ENCODE results near the gene R3HDM2.

R3HDM2 gene

DNA sequence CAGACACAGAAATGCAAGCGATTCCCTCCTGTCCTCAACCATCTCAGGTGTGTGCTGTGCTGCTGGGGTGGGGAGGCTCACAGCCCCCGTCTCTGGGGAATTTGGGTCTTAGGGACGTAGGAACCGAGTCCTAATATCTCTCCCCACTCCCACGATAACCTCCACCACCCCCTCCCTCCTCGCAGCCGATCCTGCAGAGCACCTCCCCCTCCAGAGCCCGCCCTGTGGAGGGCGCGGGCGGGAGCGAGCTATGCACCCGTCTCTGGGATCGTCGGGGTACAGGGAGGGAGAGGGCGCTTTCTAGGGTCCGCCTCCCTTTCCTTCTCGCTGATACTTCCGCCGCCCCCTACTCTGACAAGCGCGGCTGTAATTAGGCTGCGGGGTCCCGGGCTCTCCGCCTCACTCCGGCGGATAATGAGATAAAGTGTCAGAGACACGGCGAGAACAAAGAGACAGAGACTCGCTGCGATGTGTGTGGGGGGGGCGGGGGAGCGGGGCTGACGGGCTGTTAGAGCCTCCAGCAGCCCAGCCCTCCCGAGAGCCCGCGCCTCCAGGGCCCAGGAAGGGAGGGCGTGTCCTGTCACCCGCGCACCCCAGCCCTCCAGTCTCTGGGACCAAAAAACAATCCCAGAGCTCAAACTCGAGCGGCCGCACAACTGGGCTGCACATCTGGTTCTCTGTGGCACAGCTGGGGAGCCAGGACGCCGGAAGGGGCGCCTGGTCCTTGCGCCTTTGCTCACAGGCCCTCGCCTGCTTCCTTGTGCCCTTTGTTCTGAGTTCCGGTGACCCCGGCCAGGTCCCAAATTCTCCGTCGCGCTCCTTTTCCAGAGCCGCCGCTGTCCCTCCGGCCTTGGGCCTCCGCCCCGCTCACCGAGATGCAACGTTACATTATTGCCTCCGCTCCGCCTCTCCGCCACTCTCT, 192.7 kb downstream of the R3HDM2 start:
- peak; percentile 42 for DNase-seq

DNA sequence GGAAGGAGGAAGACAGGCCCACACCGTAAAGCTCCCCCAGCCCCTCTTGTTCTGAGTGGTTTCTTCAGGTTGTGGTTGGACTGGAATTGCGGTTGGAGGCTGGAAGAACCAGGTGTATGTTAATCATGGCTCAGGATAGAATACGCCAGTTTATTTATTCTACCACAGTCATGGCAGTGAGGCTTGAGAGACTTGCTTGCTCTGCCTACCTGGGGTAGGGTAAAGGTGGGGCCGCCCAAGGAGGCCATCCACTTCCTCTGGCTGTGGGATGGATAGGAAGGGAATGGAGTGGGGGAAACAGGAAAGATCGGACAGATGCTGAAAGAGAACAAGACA, 193.3 kb downstream of the R3HDM2 start:
- DNase-seq: no peak

DNA sequence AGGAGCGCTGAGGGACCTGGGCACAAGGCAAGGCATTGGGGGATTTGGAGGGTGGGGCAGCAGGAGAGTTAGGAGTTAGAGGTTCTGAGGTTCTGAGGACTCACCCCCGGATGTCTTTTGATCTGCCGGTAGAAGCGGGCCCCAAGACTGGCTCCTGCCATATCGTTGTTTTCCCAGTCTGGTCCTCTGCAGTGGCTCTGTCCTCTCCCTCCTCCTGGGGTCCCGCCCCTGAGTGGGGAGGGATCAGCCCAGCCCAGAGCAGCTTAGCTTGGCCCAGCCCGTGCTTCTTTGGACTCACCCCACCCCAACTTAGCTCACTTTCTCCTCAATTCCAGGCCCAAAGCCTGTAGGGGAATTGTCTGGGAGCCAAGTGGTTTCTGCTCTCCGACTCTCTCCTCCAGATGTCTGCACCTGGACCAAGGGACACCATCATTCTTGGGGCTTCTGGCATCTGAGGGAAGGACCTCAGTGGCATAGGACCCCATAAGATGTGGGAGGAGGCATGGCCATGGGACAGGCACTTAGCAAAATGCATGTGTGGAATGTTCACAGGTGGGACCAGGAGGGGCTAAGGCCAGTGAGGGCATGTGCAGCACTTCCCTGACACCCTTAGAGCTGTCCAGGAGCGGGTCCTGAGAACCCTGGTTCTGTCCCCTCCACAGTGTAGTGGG, 193.8 kb downstream of the R3HDM2 start:
- no peak for DNase-seq

DNA sequence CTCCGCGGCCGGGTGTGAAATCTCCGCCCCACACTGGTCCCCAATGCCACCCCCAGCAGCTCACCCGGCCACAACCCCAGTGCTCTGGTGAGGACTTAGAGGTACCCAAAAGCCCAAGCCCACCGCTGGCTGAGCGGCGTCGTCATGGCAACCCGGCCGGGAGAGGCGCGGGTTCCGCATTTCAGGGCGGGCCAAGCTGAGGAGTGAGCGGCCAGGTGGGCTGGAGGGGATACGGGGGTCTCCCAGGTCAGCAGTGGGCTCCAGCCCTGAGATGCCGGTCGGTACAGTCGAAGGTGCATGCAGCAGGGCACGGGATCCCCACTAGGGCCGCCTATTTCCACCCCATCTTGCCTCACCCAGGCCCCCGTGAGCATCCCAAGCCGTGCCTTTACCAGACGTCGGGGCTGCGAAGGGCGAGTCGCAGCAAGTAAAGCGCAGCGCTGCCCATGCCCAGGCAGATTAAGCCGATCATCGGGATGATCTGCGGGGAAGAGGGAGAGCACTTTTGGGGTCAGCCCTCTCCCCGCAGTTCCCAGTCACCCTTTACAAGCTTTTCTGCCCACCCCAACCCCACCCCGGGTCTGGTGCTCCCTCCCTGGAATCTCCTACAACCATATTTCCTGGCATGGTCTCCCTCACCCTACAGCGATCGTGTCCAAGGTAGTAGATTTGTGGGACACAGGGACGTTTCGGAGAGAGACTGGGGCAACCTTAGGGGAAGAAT, 194.5 kb downstream of the R3HDM2 start:
- DNase-seq: peak; percentile 34

DNA sequence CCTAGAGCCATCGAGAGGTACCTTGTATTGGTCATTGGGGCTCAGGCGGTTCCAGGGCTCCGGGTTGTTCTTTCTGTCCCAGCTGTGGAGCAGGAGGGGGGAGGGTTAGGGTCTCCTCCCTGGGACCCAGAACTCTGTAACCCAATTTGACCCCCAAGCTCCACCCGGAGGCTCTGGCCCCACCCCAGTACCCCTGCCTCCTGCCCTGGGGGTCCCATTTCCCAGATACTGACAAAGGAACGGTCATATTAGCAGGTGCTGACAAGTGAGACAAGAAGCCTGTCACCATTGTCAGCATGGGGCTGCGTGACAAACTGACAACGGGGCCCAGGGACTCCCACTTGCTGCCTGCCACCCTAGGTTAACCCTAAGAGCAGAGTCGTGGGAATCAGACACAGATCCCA, 195.1 kb downstream of the R3HDM2 start:
- DNase-seq: no peak

DNA sequence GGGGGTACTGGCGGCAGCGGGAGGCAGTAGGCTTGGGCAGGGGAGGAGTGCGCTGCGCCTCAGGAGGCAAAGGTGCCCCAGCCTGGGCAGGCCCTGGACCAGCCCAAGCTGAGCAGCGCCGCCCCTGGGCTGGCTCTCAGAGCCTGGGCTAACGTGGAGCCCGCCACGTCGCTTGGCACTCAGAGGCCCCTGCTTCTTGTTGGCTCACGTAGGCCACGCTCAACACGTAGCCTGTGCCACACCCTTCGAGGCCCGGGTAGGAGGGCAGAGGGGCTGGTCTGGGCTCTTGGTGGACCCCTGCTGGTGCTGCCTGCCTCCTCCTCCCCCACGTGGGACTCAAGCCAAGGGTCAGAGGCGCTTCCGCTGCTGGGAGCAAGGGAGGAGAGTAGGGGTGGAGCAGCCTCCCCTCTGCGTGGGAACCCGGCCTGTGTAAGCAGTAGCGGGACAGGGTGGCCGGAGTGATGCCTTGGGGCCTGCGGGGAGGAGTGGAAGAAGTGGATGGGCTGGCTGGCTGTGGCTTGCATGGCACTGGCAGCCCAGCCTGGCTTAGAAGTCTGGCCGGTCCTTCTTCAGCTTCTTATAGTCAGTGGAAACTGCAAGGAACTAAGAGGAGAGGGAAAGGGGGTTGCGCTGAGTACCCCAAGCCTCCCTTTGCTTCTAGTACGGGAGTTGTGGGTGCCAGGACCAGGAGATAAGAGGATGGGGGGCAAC, 195.7 kb downstream of the R3HDM2 start:
- no peak for DNase-seq

DNA sequence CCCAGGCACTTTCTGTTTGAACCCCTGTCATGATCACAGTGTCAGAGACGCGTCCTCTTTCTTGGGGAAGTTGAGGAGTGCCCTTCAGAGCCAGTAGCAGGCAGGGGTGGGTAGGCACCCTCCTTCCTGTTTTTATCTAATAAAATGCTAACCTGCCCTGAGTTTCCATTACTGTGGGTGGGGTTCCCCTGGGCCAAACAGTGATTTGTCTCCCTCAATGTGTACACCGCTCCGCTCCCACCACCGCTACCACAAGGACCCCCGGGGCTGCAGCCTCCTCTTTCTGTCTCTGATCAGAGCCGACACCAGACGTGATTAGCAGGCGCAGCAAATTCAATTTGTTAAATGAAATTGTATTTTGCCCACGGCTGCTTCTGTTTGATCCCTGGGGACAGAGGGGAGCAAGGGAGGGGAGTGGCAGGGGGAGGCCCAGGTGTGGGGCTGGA, 196.2 kb downstream of the R3HDM2 start:
- no peak for DNase-seq

DNA sequence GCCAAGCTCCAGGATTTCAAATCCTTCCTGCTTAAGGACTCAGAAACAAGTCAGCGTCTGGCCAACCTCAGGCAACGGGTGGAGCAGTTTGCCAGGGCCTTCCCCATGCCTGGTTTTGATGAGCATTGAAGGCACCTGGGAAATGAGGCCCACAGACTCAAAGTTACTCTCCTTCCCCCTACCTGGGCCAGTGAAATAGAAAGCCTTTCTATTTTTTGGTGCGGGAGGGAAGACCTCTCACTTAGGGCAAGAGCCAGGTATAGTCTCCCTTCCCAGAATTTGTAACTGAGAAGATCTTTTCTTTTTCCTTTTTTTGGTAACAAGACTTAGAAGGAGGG, 196.6 kb downstream of the R3HDM2 start:
- no peak for DNase-seq

DNA sequence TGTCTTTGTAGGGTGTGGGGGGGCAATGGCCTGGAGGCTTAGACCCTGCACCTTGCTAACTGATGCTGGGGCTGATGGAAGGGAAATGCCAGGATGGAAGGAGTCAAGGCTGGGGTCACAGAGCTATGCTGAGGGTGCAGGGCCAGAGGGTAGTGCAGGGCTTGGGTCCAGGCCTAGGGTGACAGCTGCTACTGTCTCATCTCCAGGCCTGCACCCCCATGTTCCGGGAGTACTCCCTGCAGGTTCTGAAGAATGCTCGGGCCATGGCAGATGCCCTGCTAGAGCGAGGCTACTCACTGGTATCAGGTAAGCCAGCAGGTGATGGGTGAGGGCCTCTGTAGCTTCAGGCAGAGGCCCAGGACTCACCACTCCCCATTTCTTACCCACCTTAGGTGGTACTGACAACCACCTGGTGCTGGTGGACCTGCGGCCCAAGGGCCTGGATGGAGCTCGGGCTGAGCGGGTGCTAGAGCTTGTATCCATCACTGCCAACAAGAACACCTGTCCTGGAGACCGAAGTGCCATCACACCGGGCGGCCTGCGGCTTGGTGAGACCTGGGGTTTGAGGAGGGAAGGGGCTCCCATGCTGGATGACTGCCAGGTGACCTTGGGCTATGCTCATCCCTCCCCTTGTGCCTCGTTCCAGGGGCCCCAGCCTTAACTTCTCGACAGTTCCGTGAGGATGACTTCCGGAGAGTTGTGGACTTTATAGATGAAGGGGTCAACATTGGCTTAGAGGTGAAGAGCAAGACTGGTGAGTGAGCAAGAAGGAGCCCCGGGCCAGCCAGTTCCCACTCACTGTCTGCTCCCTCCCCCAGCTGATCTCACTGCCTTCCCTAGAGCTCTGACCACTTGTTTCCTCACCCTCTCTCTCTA, 197.2 kb downstream of the R3HDM2 start:
- no peak for DNase-seq

DNA sequence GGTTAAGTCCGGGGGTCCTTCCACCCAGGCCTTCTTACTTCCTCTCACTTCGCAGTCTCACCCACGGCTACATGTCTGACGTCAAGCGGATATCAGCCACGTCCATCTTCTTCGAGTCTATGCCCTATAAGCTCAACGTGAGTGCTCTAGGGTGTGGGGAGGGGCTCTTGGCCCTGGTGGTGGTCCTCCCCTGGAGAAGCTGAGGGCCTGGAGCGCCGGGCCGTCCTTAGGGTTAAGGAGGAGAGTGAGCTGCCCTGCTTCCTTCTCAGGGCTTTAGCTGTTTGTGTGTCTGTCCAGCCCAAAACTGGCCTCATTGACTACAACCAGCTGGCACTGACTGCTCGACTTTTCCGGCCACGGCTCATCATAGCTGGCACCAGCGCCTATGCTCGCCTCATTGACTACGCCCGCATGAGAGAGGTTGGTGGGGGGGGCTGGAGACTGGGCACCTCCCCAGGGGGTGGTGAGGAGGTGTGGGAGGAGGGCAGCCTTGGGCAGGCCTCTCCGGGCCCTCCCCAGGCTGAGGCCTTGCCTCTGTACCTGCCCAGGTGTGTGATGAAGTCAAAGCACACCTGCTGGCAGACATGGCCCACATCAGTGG, 198.6 kb downstream of the R3HDM2 start:
- DNase-seq: no peak

DNA sequence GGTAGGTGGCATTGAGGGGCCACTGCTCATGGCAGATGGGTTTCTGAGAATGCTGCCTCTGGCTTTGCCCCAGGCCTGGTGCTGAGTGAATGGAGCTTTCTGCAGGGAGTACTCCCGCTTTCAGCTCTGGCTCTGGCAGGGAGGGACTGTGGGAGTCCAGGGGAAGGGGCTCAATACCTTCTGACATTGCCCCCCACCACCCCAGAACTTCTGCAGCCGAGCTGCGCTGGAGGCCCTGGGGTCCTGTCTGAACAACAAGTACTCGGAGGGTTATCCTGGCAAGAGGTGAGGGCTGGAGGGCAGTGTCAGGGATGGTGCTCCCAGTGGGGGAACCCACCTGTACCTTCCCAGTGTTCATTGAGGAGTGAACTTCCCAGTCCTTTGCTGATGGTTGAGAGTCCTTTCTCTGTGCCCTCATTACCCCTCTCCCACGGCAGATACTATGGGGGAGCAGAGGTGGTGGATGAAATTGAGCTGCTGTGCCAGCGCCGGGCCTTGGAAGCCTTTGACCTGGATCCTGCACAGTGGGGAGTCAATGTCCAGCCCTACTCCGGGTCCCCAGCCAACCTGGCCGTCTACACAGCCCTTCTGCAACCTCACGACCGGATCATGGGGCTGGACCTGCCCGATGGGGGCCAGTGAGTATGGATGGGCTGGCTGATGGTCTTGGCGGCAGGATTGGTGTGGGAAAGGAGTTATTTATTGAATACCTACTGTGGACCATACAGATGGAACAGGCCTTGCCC, 199.4 kb downstream of the R3HDM2 start:
- DNase-seq: no peak

DNA sequence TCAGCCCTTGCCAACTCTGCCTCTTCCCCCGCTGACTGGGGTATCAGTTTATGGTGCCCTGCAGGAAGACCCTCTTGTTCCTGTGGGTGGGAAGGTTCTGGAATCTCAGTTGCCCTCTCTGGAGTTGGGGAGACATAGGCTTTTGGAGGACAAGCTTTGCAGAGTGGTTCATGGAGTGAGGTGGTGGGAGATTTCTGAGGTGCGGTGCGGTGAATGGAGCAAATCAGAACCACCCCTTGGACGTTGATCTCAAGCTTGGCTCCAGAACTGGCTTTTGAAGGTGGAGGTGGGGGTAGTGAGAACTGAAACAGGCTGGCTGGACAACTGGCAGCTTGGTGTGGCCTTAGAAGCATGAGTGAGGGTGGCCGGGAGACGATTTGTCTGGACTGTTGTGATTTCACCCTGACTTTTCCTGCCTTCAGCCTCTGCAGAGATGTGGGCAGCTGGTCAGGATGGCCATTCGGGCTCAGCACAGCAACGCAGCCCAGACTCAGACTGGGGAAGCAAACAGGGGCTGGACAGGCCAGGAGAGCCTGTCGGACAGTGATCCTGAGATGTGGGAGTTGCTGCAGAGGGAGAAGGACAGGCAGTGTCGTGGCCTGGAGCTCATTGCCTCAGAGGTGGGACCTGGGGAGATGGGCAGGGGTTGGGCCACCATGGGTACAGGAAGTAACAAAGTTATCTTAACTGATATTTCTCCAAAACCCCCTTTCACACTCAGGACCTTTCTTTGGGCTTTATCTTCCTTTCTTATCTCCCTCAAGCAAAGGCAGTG, 200.3 kb downstream of the R3HDM2 start:
- DNase-seq: no peak

DNA sequence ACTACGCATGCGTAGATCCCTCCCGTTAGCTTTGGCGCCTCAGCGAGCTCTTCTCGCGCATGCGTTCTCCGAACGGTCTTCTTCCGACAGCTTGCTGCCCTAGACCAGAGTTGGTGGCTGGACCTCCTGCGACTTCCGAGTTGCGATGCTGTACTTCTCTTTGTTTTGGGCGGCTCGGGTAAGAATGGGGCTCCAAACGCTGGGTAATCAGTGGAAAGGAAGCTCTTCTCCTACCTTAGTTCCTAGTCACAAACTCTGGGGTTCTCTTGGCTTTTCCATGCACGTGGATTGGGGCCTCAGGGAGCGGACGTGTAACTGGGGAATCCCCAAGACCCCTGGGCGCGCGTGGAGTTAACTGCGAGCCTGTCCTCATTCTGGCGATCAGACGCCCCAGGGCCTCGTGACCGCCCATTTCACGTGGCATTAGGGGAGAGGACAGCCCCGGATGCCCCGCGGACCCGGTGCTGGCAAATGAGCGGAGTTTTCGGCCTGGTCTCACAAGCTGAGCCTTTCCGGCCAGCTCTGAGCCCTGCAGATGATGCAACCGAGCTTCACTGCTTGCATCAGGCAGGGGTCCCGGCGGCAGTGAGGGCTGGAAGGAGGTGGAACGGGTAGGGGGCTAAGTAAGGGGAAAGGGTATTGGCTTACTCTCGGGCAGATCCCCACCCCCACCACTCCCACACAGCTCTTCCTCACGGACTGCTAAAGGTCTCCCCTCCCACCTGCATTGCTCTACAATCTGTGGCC, 201.0 kb downstream of the R3HDM2 start, which contains the start of gene SHMT2:
SHMT2 (plus strand) TSS at position 78 of the 747 bp plus-strand sequence; CDS start at position 146, 68 bp downstream.
- peak; percentile 92 for DNase-seq

DNA sequence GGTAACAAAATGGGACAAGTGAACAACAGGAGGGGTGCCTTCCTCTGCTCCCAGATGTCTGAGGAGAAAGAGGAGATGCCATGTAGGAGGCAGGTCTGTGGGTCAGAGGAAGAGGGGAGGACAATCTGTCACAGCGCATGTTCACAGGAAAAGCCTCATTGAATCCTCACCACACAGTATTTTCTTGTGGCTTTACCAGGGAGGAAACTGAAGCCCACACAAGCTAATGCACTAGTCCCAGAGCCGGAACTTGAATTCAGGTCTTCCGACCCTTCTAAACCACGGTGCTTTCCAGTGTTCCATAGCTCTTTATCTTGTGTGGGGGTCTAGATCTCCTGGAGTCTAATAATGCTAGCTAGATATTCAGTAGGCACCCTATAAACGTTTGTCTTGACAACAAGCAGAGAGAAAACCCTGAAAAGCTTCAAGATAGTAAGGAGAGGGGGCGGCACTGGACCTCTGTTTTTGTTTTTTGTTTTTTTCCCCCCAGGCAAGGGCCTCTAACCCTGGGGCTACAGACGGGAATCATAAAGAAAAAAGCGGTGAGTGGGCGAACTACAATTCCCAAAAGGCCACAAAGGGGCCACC, 201.7 kb downstream of the R3HDM2 start:
- DNase-seq: no peak

DNA sequence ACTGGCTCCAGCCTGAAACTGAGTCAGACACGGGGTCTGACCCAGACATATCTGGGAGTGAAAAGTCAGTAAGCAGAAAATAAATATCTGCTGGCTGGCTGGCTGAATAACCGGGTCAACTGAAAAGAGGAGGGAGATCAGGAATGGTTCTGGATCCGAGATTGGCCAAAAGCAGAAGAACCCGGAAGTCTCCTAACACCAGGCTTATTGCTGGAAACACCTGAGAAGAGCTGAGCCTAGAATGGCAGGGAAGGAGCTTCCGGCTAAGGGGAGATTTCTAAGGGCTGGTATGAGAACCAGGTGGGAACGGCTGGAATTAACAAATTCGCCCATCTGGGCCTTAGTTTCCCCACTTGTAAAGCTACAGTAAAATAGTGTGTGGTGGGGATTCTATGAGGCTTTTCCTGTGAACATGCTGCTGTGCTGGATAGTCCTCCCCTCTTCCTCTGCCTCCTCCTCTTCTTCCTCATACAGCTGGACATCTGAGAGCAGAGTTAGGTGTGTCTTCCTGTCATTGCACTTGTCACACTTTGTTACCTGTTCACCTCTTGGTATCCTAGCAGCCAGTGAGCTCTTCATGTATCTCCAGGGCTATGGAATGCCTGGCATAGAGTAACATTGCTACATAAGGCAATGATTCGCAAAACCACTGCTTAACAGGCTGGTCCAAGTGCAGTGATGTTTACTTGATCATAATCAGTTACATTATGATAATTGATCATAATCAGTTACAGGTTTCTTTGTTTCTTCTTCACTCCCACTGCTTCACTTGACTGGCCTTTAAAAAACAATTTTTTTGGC, 203.3 kb downstream of the R3HDM2 start:
- no peak for DNase-seq

DNA sequence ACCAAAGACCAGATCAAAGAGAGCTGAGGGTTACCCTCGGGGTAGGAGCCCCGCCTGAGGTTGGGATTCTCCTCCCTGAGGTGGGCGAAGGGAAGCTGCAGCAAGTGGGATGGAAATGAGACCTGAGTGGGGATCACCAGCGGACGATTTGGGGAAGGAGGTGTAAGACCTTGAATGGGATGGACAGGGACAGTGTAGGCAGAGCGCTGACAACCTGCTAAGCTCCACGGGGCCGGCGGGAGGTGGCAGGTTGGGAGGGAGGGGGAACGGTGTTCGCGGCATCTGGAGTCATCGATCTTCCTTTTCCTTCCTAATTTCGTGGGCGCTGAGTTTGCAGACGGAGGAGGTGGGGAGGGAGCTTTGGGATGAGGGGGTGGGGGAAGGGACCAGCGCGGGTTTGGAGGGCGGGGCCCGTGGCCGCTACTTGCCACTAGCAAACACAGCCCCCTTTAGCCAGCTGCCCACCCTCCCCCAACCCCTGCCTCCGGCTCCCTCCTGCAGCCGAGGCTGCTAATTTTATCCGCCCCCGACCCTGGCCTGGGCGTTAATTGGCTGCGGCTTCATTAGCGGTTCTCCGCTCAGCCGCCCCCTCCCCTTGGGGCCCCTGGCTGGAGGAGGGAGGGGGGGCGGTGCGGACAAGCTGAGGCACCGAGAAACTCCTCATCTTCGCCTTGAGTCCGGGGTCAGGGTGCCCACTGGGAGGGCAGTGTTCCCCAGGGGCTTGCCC, 204.1 kb downstream of the R3HDM2 start:
- no peak for DNase-seq

DNA sequence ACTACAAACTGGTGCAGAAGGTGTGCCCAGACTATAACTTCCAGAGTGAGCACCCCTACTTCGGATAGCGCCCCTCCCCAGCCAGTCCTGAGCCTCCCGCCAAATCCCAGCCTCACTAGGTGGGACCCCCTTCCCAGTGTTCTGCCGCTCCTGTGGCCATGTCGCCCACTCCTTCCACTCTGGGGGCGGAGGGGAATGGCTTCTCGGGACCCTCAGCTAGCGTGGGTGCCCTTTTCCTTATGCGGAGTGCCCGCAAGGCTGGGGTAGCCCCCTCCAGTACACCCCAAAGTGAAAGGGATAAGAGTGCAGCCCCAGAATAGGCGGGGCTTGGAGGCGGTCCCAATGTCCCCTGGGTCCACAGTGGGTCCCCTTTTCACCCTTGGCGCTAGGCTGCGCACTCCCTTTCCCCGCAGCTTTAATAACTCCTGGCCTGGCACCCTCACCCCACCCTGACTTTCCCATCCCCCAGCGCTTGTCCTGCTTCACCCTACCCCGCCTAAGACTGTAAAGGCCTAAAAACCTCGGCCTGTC, 205.1 kb downstream of the R3HDM2 start:
- DNase-seq: no peak
